Neural progenitor cell (in vitro differentiated cells): Measurements from ENCODE around the gene MED6. TPM values are rescaled to one million over a fixed set of nuclear protein-coding genes. Genes with fewer than 3 reads are reported as not detected.

Experiments used
- DNase-seq: peaks from one replicate; pipeline ENCODE4 v3.0.0-alpha.2; 2016; ENCODE audit warnings: low spot score
- H2AFZ ChIP-seq: fragments of 200-600 bp; sonication (generic); replicated peaks from 2 replicates; pipeline ENCODE4 v1.6.1; 2016; ENCODE audit warnings: antibody characterized with exemption
- H3F3A ChIP-seq: fragments of 200-600 bp; sonication (generic); 2 replicates; pipeline ENCODE4 v1.6.1; 2016; ENCODE audit warnings: antibody characterized with exemption, low read depth
- H3K27ac ChIP-seq: fragments of 200-600 bp; sonication (generic); 2 replicates; pipeline ENCODE4 v1.5.1; 2016; ENCODE audit warnings: mild to moderate bottlenecking
- H3K27me3 ChIP-seq: fragments of 200-600 bp; sonication (generic); 2 replicates; pipeline ENCODE4 v1.6.1; 2016; ENCODE audit warnings: mild to moderate bottlenecking, moderate library complexity
- H3K36me3 ChIP-seq: fragments of 200-600 bp; sonication (generic); 2 replicates; pipeline ENCODE4 v1.5.1; 2016
- H3K4me1 ChIP-seq: fragments of 200-600 bp; sonication (generic); 2 replicates; pipeline ENCODE4 v1.6.1; 2016; ENCODE audit warnings: mixed run types
- H3K4me2 ChIP-seq: fragments of 200-600 bp; sonication (generic); 2 replicates; pipeline ENCODE4 v1.6.1; 2016
- H3K4me3 ChIP-seq: fragments of 200-600 bp; sonication (generic); 2 replicates; pipeline ENCODE4 v1.5.1; 2016
- H3K79me2 ChIP-seq: fragments of 200-600 bp; sonication (generic); 2 replicates; pipeline ENCODE4 v1.6.1; 2016; ENCODE audit warnings: low read depth
- H3K9ac ChIP-seq: fragments of 200-600 bp; sonication (generic); 2 replicates; pipeline ENCODE4 v1.6.1; 2016
- H3K9me3 ChIP-seq: fragments of 200-600 bp; sonication (generic); 2 replicates; pipeline ENCODE4 v1.5.1; 2016; ENCODE audit warnings: low read depth
- H4K20me1 ChIP-seq: fragments of 200-600 bp; sonication (generic); 2 replicates; pipeline ENCODE4 v1.6.1; 2016; ENCODE audit warnings: low read depth
- H3K27ac Mint-ChIP-seq: 3 replicates; pipeline ENCODE4 v1.8.0; 2021; ENCODE audit warnings: mixed read lengths
- H3K27me3 Mint-ChIP-seq: 2 replicates; pipeline ENCODE4 v1.8.0; 2022; ENCODE audit warnings: low read depth, mild to moderate bottlenecking, inconsistent platforms, moderate library complexity, mixed read lengths; ENCODE audit not compliant: insufficient read depth
- H3K36me3 Mint-ChIP-seq: 3 replicates; pipeline ENCODE4 v1.8.0; 2021; ENCODE audit warnings: mixed read lengths
- H3K4me1 Mint-ChIP-seq: 3 replicates; pipeline ENCODE4 v1.8.0; 2021; ENCODE audit warnings: mixed read lengths
- H3K4me3 Mint-ChIP-seq: 3 replicates; pipeline ENCODE4 v1.8.0; 2021; ENCODE audit warnings: mild to moderate bottlenecking, moderate library complexity, mixed read lengths
- H3K9me3 Mint-ChIP-seq: 3 replicates; pipeline ENCODE4 v1.8.0; 2020; ENCODE audit warnings: mixed read lengths
- EZH2 ChIP-seq: fragments of 200-600 bp; sonication (generic); IDR thresholded peaks from 2 replicates; pipeline ENCODE4 v1.6.1; 2017; ENCODE audit warnings: antibody characterized with exemption, mild to moderate bottlenecking, moderate library complexity
- EZH2phosphoT487 ChIP-seq: fragments of 200-600 bp; sonication (generic); IDR thresholded peaks from 2 replicates; pipeline ENCODE4 v1.6.1; 2017; ENCODE audit warnings: antibody characterized with exemption
- total RNA-seq: library from RNA; depleted of rRNA; stranded (reverse); fragments of >200 nt; gene quantifications from 2 replicates; pipeline ENCODE4 v1.2.3, GENCODE V29; 2015; ENCODE audit warnings: low replicate concordance
- TF ChIP-seq, protein P1 (sequence below): fragments of 200-600 bp; sonication (generic); IDR thresholded peaks from 2 replicates; pipeline ENCODE4 v1.5.1; 2017; ENCODE audit warnings: antibody characterized with exemption, mild to moderate bottlenecking

The MED6 gene, protein sequence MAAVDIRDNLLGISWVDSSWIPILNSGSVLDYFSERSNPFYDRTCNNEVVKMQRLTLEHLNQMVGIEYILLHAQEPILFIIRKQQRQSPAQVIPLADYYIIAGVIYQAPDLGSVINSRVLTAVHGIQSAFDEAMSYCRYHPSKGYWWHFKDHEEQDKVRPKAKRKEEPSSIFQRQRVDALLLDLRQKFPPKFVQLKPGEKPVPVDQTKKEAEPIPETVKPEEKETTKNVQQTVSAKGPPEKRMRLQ
- total RNA-seq: 57.5 and 82.0 TPM in 2 replicates

DNA sequence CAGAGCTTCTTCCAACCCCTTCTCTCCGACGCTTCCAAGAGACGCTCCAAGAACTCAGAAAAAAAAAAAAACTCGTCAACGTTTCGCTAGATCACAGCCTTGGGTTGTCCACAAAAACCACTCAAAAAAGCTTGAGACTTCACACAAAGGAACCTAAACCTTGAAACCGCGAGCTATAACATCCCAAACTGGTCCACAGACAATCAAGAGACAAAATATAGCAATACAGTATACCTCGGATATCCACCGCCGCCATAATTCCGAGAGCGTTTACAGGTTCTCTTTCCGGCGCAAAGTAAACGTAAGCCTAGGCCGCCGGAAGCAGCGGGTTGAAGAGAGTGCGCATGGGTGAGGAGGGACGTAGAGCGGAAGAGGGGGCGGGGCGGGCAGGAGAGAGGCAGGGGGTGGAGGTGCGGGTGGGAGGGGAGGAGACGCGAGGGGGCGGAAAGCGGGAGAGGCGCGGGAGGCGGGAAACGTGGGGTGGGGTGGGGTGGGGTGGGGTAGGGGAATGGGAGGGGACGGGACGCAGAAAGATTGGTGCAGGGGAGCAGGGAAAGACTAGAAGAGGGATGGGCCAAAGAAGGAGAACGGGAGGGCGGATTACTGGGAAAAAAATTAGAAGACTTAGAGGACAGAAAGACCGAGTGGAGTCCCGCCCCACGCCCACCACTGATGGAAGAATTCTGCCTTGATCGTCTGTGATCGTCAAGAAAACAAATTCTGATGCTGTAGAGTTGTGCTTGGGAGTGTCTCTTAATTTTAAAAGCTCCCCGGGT, at the start of gene MED6:
Gene MED6, minus strand, starts transcription at position 274 of the 776 bp plus-strand sequence. Its CDS starts 18 bp downstream, at position 256.
- Mint-ChIP-seq H3K4me3 (peak within 1 kb of the TSS; percentile 100), H3K4me1 (peaks cover 14% of the 10 kb centered on the region), H3K36me3 (no peaks in the 10 kb centered on the region), H3K27me3 (no peaks in the 10 kb centered on the region), H3K27ac (peak within 1 kb of the TSS; percentile 96), H3K9me3 (no peaks in the 10 kb centered on the region)
- peaks cover 3% of the 10 kb centered on the region for H3K36me3 ChIP-seq
- peaks cover 11% of the 10 kb centered on the region for H3F3A ChIP-seq
- no peaks in the 10 kb centered on the region for H3K9me3 ChIP-seq
- H3K4me3 ChIP-seq: peak within 1 kb of the TSS; percentile 65
- TF ChIP-seq, protein P1, sequence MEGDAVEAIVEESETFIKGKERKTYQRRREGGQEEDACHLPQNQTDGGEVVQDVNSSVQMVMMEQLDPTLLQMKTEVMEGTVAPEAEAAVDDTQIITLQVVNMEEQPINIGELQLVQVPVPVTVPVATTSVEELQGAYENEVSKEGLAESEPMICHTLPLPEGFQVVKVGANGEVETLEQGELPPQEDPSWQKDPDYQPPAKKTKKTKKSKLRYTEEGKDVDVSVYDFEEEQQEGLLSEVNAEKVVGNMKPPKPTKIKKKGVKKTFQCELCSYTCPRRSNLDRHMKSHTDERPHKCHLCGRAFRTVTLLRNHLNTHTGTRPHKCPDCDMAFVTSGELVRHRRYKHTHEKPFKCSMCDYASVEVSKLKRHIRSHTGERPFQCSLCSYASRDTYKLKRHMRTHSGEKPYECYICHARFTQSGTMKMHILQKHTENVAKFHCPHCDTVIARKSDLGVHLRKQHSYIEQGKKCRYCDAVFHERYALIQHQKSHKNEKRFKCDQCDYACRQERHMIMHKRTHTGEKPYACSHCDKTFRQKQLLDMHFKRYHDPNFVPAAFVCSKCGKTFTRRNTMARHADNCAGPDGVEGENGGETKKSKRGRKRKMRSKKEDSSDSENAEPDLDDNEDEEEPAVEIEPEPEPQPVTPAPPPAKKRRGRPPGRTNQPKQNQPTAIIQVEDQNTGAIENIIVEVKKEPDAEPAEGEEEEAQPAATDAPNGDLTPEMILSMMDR: no peak
- TF ChIP-seq EZH2 (peak; percentile 52), EZH2phosphoT487 (no peak)
- peak within 1 kb of the TSS; percentile 70 for H3K27ac ChIP-seq
- H3K4me2 ChIP-seq: peak within 1 kb of the TSS; percentile 91
- DNase-seq: peak; percentile 97
- H3K79me2 ChIP-seq: peaks cover 49% of the 10 kb centered on the region
- peak within 1 kb of the TSS; percentile 92 for H3K9ac ChIP-seq
- peaks cover 10% of the 10 kb centered on the region for H3K4me1 ChIP-seq
- peak within 1 kb of the TSS; percentile 87 for H2AFZ ChIP-seq
- peaks cover 17% of the 10 kb centered on the region for H4K20me1 ChIP-seq
- peaks cover 19% of the 10 kb centered on the region for H3K27me3 ChIP-seq

DNA sequence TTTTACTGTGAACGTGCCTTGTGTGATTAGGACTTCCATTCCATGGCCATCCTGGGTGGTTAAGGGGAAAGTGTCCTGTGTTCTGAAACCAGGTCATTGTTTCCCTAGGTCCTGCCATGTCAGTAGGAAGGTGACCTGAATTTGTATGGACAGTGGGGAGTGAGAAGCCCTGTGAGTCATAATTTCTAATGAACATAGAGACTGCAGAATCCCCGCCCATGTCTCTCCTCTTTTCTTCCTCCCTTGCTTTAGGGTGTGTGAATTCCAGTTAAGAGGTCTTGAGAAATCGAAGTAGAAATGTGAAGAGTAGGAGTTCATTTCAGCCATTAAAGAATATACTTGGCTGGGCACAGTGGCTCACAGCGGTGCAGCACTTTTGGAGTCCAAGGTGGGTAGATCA, 49.3 kb upstream of the MED6 start:
- no peak overlapping the region for H3K4me3 Mint-ChIP-seq
- DNase-seq: no peak
- TF ChIP-seq, protein P1: no peak
- TF ChIP-seq EZH2: no peak
- no peak for TF ChIP-seq EZH2phosphoT487
- H3K9me3 ChIP-seq: no peaks in the 10 kb centered on the region
- H3K9me3 Mint-ChIP-seq: no peaks in the 10 kb centered on the region
- no peaks in the 10 kb centered on the region for H3K27me3 ChIP-seq
- no peak overlapping the region for H2AFZ ChIP-seq
- no peaks in the 10 kb centered on the region for H3K79me2 ChIP-seq
- H3K36me3 ChIP-seq: no peaks in the 10 kb centered on the region
- peaks cover 6% of the 10 kb centered on the region for H3F3A ChIP-seq
- H3K4me3 ChIP-seq: no peak overlapping the region
- no peak overlapping the region for H3K9ac ChIP-seq
- H4K20me1 ChIP-seq: no peaks in the 10 kb centered on the region
- H3K27me3 Mint-ChIP-seq: no peaks in the 10 kb centered on the region
- peaks cover 33% of the 10 kb centered on the region for H3K4me1 Mint-ChIP-seq
- no peak overlapping the region for H3K27ac ChIP-seq
- no peak overlapping the region for H3K4me2 ChIP-seq
- H3K4me1 ChIP-seq: peaks cover 15% of the 10 kb centered on the region
- peaks cover 16% of the 10 kb centered on the region for H3K36me3 Mint-ChIP-seq
- H3K27ac Mint-ChIP-seq: no peak overlapping the region

DNA sequence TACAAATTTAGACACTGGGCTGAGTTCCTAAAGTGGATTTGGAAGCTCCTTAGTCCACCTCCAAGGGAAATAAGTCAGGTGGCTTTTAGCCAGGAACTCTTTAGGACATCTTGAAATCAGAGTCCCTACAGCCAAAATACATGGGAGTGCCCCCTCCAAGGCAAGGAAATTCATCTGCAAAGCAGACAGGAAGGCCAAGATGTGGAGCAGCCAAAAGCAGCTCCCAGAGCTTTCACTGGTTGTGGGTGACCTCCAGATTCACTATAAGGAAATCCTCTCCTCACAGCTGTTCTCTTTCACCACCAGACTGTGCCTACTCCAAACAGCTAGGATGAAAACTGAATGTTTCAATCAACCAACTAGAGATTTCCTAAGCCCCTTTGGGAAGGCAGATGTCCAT, 47.9 kb upstream of the MED6 start:
- no peaks in the 10 kb centered on the region for H3K27me3 Mint-ChIP-seq
- no peaks in the 10 kb centered on the region for H3K9me3 Mint-ChIP-seq
- no peak for TF ChIP-seq EZH2phosphoT487
- TF ChIP-seq EZH2: no peak
- TF ChIP-seq, protein P1: no peak
- H3K36me3 Mint-ChIP-seq: peaks cover 16% of the 10 kb centered on the region
- Histone ChIP-seq H3K27me3 (peaks cover 12% of the 10 kb centered on the region), H3K79me2 (peaks cover 13% of the 10 kb centered on the region), H3K4me3 (no peak overlapping the region), H3K9ac (no peak overlapping the region), H3F3A (peaks cover 1% of the 10 kb centered on the region), H3K27ac (no peak overlapping the region), H3K4me2 (no peak overlapping the region), H3K4me1 (peaks cover 13% of the 10 kb centered on the region), H4K20me1 (peaks cover 5% of the 10 kb centered on the region), H3K36me3 (no peaks in the 10 kb centered on the region), H2AFZ (no peak overlapping the region), H3K9me3 (no peaks in the 10 kb centered on the region)
- H3K4me1 Mint-ChIP-seq: peaks cover 31% of the 10 kb centered on the region
- no peak overlapping the region for H3K27ac Mint-ChIP-seq
- no peak for DNase-seq
- no peak overlapping the region for H3K4me3 Mint-ChIP-seq
